ENCODE data around the gene CEP250. TPM values are rescaled to one million over a fixed set of nuclear protein-coding genes. Genes with fewer than 3 reads are reported as not detected.

The CEP250 gene
- total RNA-seq, 2 experiments from 2014 or later = 31.6 to 74.4 TPM

GRCh38 chr20:35546127-35546526, 90.7 kb downstream of the CEP250 start:
- Histone ChIP-seq H3K36me3 (ENCODE audit: insufficient read depth, low read length) (peaks cover 42% of the 10 kb centered on the region), H3K9me2 (ENCODE audit: insufficient read depth, low read length) (no peaks in the 10 kb centered on the region), H3K27ac (ENCODE audit: low read depth, low read length, poor library complexity, severe bottlenecking) (no peak overlapping the region), H3K9me3 (ENCODE audit: low read length) (no peaks in the 10 kb centered on the region), H3K4me2 (ENCODE audit: low read length) (no peak overlapping the region), H3K4me3 (ENCODE audit: low read depth, low read length, poor library complexity, severe bottlenecking) (no peak overlapping the region), H4K20me1 (ENCODE audit: insufficient read depth, low read length) (no peaks in the 10 kb centered on the region), H3K79me2 (ENCODE audit: insufficient read depth, low read depth, low read length) (peaks cover 4% of the 10 kb centered on the region; the same call in 1 of the 2 replicates), H2AFZ (ENCODE audit: low read length) (no peak overlapping the region), H3K4me1 (ENCODE audit: insufficient read depth, low read length, poor library complexity, severe bottlenecking) (peaks cover 13% of the 10 kb centered on the region)
- DNase-seq (ENCODE audit: low spot score) = no peak
- POLR2A ChIA-PET = interaction anchor here (0.5 kb wide), 1 partner anchor 120 kb away, joined by 3 read pairs; no protein-coding TSS in a partner anchor
- CTCF ChIA-PET (ENCODE audit: unreplicated experiment) = no interaction called here
- intact Hi-C loops (cut with micrococcal nuclease; ENCODE audit: unreplicated experiment) = no loop called here
- BruUV-seq (replicated peaks) = no TSS peak
- TF ChIP-seq EZH2phosphoT487 (IDR thresholded peaks at IDR 0.05; ENCODE audit: borderline replicate concordance, low read depth, low read length) = no peak
- no peak for TF ChIP-seq CTCF (conservative IDR thresholded peaks at IDR 0.05; ENCODE audit: low read length)

GRCh38 chr20:35547329-35547728, 91.9 kb downstream of the CEP250 start:
- CTCF ChIA-PET (ENCODE audit: unreplicated experiment) = no interaction called here
- H3K27ac ChIP-seq (ENCODE audit: low read depth, low read length, poor library complexity, severe bottlenecking) = no peak overlapping the region

More at GRCh38 chr20:35547329-35547728, 91.9 kb downstream of the CEP250 start:
- Histone ChIP-seq H3K79me2 (ENCODE audit: insufficient read depth, low read depth, low read length) (peaks cover 4% of the 10 kb centered on the region; the same call in 1 of the 2 replicates), H3K4me2 (ENCODE audit: low read length) (no peak overlapping the region), H3K9me3 (ENCODE audit: low read length) (no peaks in the 10 kb centered on the region), H3K9me2 (ENCODE audit: insufficient read depth, low read length) (no peaks in the 10 kb centered on the region), H2AFZ (ENCODE audit: low read length) (no peak overlapping the region), H3K4me1 (ENCODE audit: insufficient read depth, low read length, poor library complexity, severe bottlenecking) (peaks cover 6% of the 10 kb centered on the region), H3K36me3 (ENCODE audit: insufficient read depth, low read length) (peaks cover 52% of the 10 kb centered on the region), H4K20me1 (ENCODE audit: insufficient read depth, low read length) (no peaks in the 10 kb centered on the region), H3K4me3 (ENCODE audit: low read depth, low read length, poor library complexity, severe bottlenecking) (no peak overlapping the region)
- no peak for DNase-seq (ENCODE audit: low spot score)
- TF ChIP-seq CTCF (conservative IDR thresholded peaks at IDR 0.05; ENCODE audit: low read length) = no peak
- TF ChIP-seq EZH2phosphoT487 (IDR thresholded peaks at IDR 0.05; ENCODE audit: borderline replicate concordance, low read depth, low read length) = no peak
- no TSS peak for BruUV-seq (replicated peaks)
- POLR2A ChIA-PET = no interaction called here
- intact Hi-C loops (cut with micrococcal nuclease; ENCODE audit: unreplicated experiment) = no loop called here

All from OCI-LY7 (cell line).